ENCODE results near the gene NCKAP1.

NCKAP1 gene

DNA sequence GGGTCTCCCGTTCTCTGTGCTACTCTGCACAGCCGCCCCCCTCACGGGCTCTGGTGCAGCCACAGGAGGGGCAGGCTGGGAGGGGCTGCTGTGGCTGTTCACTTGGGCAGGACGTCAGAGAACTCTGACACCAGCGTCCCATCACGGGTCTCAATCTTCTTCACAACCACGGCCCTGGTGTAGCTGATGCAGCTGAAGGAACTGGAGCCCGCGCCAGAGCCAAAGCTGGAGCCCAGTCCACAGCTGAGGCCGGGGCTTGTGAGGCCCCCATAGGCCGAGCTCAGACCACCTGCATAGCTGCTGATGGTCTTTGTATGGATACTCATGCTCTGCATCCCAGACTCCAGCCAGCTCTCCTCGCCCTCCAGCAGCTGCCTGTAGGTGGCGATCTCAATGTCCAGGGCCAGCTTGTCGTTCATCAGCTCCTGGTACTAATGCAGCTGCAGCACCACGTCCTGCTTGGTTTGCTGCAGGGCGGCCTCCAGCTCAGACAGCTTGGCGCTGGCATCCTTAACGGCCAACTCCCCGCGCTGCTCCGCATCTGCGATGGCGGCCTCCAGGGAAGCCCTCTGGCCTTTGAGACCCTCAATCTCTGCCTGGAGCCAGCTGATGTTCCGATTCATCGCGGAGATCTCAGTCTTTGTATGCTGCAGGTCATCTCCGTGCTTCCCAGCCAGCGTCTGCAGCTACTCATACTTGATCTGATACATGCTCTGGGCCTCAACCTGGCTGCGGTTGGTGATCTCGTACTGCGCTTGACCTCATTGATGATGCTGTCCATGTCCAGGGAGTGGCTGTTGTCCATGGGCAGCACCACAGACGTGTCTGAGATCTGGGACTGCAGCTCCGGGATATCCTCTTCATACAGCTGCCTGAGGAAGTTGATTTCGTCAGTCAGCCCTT, 32.9 kb upstream of the NCKAP1 start:
- TF ChIP-seq, protein P1, sequence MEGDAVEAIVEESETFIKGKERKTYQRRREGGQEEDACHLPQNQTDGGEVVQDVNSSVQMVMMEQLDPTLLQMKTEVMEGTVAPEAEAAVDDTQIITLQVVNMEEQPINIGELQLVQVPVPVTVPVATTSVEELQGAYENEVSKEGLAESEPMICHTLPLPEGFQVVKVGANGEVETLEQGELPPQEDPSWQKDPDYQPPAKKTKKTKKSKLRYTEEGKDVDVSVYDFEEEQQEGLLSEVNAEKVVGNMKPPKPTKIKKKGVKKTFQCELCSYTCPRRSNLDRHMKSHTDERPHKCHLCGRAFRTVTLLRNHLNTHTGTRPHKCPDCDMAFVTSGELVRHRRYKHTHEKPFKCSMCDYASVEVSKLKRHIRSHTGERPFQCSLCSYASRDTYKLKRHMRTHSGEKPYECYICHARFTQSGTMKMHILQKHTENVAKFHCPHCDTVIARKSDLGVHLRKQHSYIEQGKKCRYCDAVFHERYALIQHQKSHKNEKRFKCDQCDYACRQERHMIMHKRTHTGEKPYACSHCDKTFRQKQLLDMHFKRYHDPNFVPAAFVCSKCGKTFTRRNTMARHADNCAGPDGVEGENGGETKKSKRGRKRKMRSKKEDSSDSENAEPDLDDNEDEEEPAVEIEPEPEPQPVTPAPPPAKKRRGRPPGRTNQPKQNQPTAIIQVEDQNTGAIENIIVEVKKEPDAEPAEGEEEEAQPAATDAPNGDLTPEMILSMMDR (IDR thresholded peaks at IDR 0.05), result no peak

DNA sequence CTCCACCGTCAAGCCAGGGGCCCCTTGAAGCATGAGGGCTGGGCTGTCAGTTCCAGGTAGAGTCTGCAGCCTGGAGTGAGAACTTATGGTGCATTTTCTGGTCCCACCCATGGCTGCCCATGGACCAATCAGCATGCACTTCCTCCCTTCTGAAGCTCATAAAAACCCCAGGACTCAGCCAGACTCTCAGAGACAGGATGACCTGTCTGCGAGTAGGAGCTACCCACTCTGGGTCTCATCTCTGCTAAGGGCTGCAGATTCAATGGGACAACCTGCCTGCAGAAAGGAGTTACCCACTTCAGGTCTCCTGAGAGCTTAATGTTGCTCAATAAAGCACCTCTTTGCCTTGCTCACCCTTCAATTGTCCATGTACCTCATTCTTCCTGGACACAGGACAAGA, 30.9 kb upstream of the NCKAP1 start:
- TF ChIP-seq, protein P1 (IDR thresholded peaks at IDR 0.05), result no peak

DNA sequence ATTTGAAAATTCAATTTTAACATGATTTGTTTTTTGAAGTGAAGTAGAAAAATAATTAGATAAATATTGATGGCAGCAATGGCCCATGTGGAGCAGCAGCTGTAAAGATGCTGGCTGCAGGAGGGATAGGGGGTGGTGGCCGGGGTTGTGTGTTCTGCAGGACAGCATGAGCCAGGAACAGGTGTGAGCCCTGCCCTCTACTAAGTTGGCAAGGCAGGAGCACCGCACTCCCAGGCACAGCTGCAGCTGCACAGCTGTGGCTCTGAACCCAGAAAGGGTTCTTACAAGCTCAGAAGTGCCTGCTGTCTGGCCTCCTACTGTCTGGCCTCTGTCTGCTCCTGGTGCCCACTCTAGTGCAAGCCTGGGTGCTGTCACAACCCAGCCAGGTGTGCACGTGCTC, 30.3 kb upstream of the NCKAP1 start:
- TF ChIP-seq, protein P1 (IDR thresholded peaks at IDR 0.05), result no peak

GRCh38 chr2:183063083-183063482, 24.8 kb upstream of the NCKAP1 start:
- TF ChIP-seq, protein P1 (IDR thresholded peaks at IDR 0.05), result no peak

DNA sequence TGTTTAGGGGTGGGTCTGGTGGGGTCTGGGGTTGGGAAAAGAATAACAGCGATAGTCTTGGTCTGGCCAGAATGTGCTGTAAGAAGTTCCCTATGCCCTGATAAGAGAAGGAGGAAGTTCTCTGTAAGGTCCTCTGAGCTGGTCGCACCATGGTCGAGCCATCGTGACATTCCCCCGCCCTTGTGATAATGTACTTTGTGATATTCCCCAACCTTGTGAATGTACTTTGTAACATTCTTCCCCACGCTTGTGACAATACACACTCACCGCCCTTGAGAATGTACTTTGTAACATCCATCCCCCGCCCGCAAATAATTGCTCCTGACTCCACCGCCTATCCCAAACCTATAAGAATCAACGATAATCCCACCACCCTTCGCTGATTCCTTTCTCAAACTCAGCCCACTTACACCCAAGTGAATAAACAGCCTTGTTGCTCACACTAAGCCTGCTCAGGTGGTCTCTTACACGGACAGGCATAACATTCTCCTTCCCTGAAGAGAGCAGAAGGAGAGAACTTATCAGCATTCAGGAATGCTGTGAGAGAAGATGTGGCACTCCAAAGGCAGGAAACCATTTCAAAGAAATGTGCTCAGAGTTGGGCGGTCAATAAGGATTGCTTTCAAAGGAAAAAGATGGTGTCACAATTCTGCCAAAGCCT, 22.4 kb upstream of the NCKAP1 start:
- TF ChIP-seq, protein P1 (IDR thresholded peaks at IDR 0.05), result no peak

- TF ChIP-seq, protein P1 (IDR thresholded peaks at IDR 0.05), result no peak
Measured at GRCh38 chr2:183059561-183059960, 21.3 kb upstream of the NCKAP1 start.

- TF ChIP-seq, protein P1 (IDR thresholded peaks at IDR 0.05), result no peak
Measured at GRCh38 chr2:183057333-183057985, 19.2 kb upstream of the NCKAP1 start.

Data from LNCAP (cell line).